Ramos (cell line): ENCODE measurements around the gene ACTL7A.
"Not testable (repeated sequence)": the region's sequence is repeated elsewhere in the genome, so short reads cannot be mapped to it uniquely, and the experiment has no call there.

ENCODE experiments used
- in situ Hi-C: fragments of 300-500 bp; cut with MboI; formaldehyde crosslinking; loops from one replicate; pipeline ENCODE4 v1.14.3; 2022; ENCODE audit warnings: low sequenced_read_pairs; ENCODE audit not compliant: unreplicated experiment

Gene ACTL7A

GRCh38 chr9:108861997-108862396, at the start of gene ACTL7A:
Gene ACTL7A, plus strand, starts transcription at chr9:108862266. Its CDS starts 57 bp downstream, at chr9:108862323.
- in situ Hi-C loops, result no loop called here

- in situ Hi-C loops, result no loop called here
These were observed 49.6 kb upstream of the ACTL7A start for GRCh38 chr9:108812396-108813025.

- in situ Hi-C loops, result no loop called here
These were observed 48.0 kb upstream of the ACTL7A start for GRCh38 chr9:108813951-108814601.

- in situ Hi-C loops, result no loop called here
These were observed 46.9 kb upstream of the ACTL7A start for GRCh38 chr9:108815156-108815555.

GRCh38 chr9:108816037-108816436, 46.0 kb upstream of the ACTL7A start:
- in situ Hi-C loops, result no loop called here

- in situ Hi-C loops, result no loop called here
These were observed 38.2 kb upstream of the ACTL7A start for GRCh38 chr9:108823829-108824228.

- in situ Hi-C loops, result no loop called here
These were observed 31.8 kb upstream of the ACTL7A start for GRCh38 chr9:108830272-108830671.

- in situ Hi-C loops, result no loop called here
These were observed 30.4 kb upstream of the ACTL7A start for GRCh38 chr9:108831496-108832178.

GRCh38 chr9:108832179-108832500, 29.9 kb upstream of the ACTL7A start:
- in situ Hi-C loops, result no loop called here

- in situ Hi-C loops, result no loop called here
These were observed 27.0 kb upstream of the ACTL7A start for GRCh38 chr9:108834959-108835665.

- in situ Hi-C loops, result no loop called here
These were observed 26.2 kb upstream of the ACTL7A start for GRCh38 chr9:108835831-108836230.

- in situ Hi-C loops, result no loop called here
These were observed 25.7 kb upstream of the ACTL7A start for GRCh38 chr9:108836319-108836718.

GRCh38 chr9:108836781-108837180, 25.3 kb upstream of the ACTL7A start:
- in situ Hi-C loops, result no loop called here

- in situ Hi-C loops, result no loop called here
These were observed 24.5 kb upstream of the ACTL7A start for GRCh38 chr9:108837530-108837929.

- in situ Hi-C loops, result no loop called here
These were observed 24.0 kb upstream of the ACTL7A start for GRCh38 chr9:108838017-108838416.

- in situ Hi-C loops, result not testable (repeated sequence)
These were observed 22.5 kb upstream of the ACTL7A start for GRCh38 chr9:108839561-108839960.

- in situ Hi-C loops, result no loop called here
These were observed 19.3 kb upstream of the ACTL7A start for GRCh38 chr9:108842610-108843295.

GRCh38 chr9:108844391-108844790, 17.7 kb upstream of the ACTL7A start:
- in situ Hi-C loops, result no loop called here

GRCh38 chr9:108844856-108845255, 17.2 kb upstream of the ACTL7A start:
- in situ Hi-C loops, result no loop called here

GRCh38 chr9:108845507-108845906, 16.6 kb upstream of the ACTL7A start:
- in situ Hi-C loops, result no loop called here
